ENCODE results near the gene SCAP. TPM values are rescaled to one million over a fixed set of nuclear protein-coding genes. Genes with fewer than 3 reads are reported as not detected.

The SCAP gene
- total and polyA plus RNA-seq, 2 of the 13 experiments (the other 11 are each of a cell fraction or from before 2014, with no cell fraction given) = 40.4 to 53.3 TPM

GRCh38 chr3:47513125-47513929 is 37.6 kb upstream of the SCAP start, which contains the start of gene ELP6 (continued):
- TF ChIP-seq ZNF609 (CRISPR knock-in tag; IDR thresholded peaks at IDR 0.05; ENCODE audit: borderline replicate concordance) (no peak), ZKSCAN1 (IDR thresholded peaks at IDR 0.05; ENCODE audit: low read length) (no peak), REPIN1 (CRISPR knock-in tag; IDR thresholded peaks at IDR 0.05; ENCODE audit: borderline replicate concordance, low read depth) (0 out of 2 replicates have a peak, but pooled peaks have one; percentile 17), HOXA3 (CRISPR knock-in tag; IDR thresholded peaks at IDR 0.05) (peak; percentile 68), ZNF549 (CRISPR knock-in tag; IDR thresholded peaks at IDR 0.05) (no peak), IRF9 (CRISPR knock-in tag; IDR thresholded peaks at IDR 0.05; ENCODE audit: borderline replicate concordance) (peak; percentile 58; the same call in 1 of the 2 replicates), SMYD3 (CRISPR knock-in tag; IDR thresholded peaks at IDR 0.05) (0 out of 2 replicates have a peak, but pooled peaks have one; percentile 45), AGO2 (optimal IDR thresholded peaks at IDR 0.05; ENCODE audit: low read depth, low read length) (peak; percentile 43), TFAP4 (IDR thresholded peaks at IDR 0.05; ENCODE audit: borderline replicate concordance, low read depth) (peak; percentile 55; the same call in 1 of the 2 replicates), SUZ12 (IDR thresholded peaks at IDR 0.05; ENCODE audit: low read depth, low read length) (peak; percentile 62; the same call in 1 of the 2 replicates), ZNF44 (CRISPR knock-in tag; IDR thresholded peaks at IDR 0.05) (0 out of 2 replicates have a peak, but pooled peaks have one; percentile 79), DZIP1 (CRISPR knock-in tag; IDR thresholded peaks at IDR 0.05) (no peak), ZNF230 (CRISPR knock-in tag; IDR thresholded peaks at IDR 0.05) (peak; percentile 32; the same call in 1 of the 2 replicates), SALL1 (CRISPR knock-in tag; IDR thresholded peaks at IDR 0.05) (peak; percentile 59), GATAD2A (CRISPR knock-in tag; IDR thresholded peaks at IDR 0.05) (peak; percentile 54), PPARG (CRISPR knock-in tag; conservative IDR thresholded peaks at IDR 0.05) (0 out of 2 replicates have a peak, but pooled peaks have one; percentile 50), ARNT2 (CRISPR knock-in tag; IDR thresholded peaks at IDR 0.05; ENCODE audit: low read depth) (peak; percentile 86), TBX2 (CRISPR knock-in tag; IDR thresholded peaks at IDR 0.05; ENCODE audit: borderline replicate concordance) (peak; percentile 67; the same call in 1 of the 2 replicates), ZNF768 (CRISPR knock-in tag; IDR thresholded peaks at IDR 0.05) (peak; percentile 50; the same call in 1 of the 2 replicates), KMT2A (CRISPR knock-in tag; IDR thresholded peaks at IDR 0.05) (peak; percentile 83)

Data from HepG2 (cell line).